ENCODE results near the gene SLC25A19.

SLC25A19 gene

GRCh38 chr17:75238020-75238580, 51.1 kb downstream of the SLC25A19 start:
- no peaks in the 10 kb centered on the region for H3K4me1 ChIP-seq (ENCODE audit: insufficient read depth, low read length)
- no peaks in the 10 kb centered on the region for H3K9me3 ChIP-seq (ENCODE audit: insufficient read depth, low read depth, low read length)
- H3K9ac ChIP-seq (ENCODE audit: low read depth, low read length), result no peak overlapping the region
- H3K27ac ChIP-seq (ENCODE audit: low read depth, low read length), result no peak overlapping the region
- peaks cover 82% of the 10 kb centered on the region for H3K36me3 ChIP-seq (ENCODE audit: insufficient read depth, low read length)
- no peaks in the 10 kb centered on the region for H3K27me3 ChIP-seq (ENCODE audit: insufficient read depth, low read length)
- no peak overlapping the region for H3K4me3 ChIP-seq (ENCODE audit: low read length)
- 92% methylated on average over 11 of the region's 11 CpGs for WGBS

- Histone ChIP-seq H3K27me3 (ENCODE audit: insufficient read depth, low read length) (no peaks in the 10 kb centered on the region), H3K36me3 (ENCODE audit: insufficient read depth, low read length) (peaks cover 82% of the 10 kb centered on the region), H3K9ac (ENCODE audit: low read depth, low read length) (no peak overlapping the region), H3K4me3 (ENCODE audit: low read length) (no peak overlapping the region), H3K4me1 (ENCODE audit: insufficient read depth, low read length) (no peaks in the 10 kb centered on the region), H3K9me3 (ENCODE audit: insufficient read depth, low read depth, low read length) (no peaks in the 10 kb centered on the region), H3K27ac (ENCODE audit: low read depth, low read length) (no peak overlapping the region)
- WGBS, result 96% methylated on average over 12 of the region's 12 CpGs
Observed at GRCh38 chr17:75237100-75238014, 51.9 kb downstream of the SLC25A19 start.

GRCh38 chr17:75232786-75233185, 56.4 kb downstream of the SLC25A19 start:
- Histone ChIP-seq H3K27me3 (ENCODE audit: insufficient read depth, low read length) (no peaks in the 10 kb centered on the region), H3K9ac (ENCODE audit: low read depth, low read length) (no peak overlapping the region), H3K4me3 (ENCODE audit: low read length) (no peak overlapping the region), H3K27ac (ENCODE audit: low read depth, low read length) (no peak overlapping the region), H3K9me3 (ENCODE audit: insufficient read depth, low read depth, low read length) (no peaks in the 10 kb centered on the region), H3K36me3 (ENCODE audit: insufficient read depth, low read length) (peaks cover 91% of the 10 kb centered on the region), H3K4me1 (ENCODE audit: insufficient read depth, low read length) (no peaks in the 10 kb centered on the region)
- WGBS, result 96% methylated on average over 13 of the region's 13 CpGs

- Histone ChIP-seq H3K27me3 (ENCODE audit: insufficient read depth, low read length) (no peaks in the 10 kb centered on the region), H3K4me1 (ENCODE audit: insufficient read depth, low read length) (no peaks in the 10 kb centered on the region), H3K27ac (ENCODE audit: low read depth, low read length) (no peak overlapping the region), H3K9ac (ENCODE audit: low read depth, low read length) (no peak overlapping the region), H3K9me3 (ENCODE audit: insufficient read depth, low read depth, low read length) (no peaks in the 10 kb centered on the region), H3K4me3 (ENCODE audit: low read length) (no peak overlapping the region), H3K36me3 (ENCODE audit: insufficient read depth, low read length) (peaks cover 90% of the 10 kb centered on the region)
- WGBS, result 94% methylated on average over 18 of the region's 18 CpGs
Observed at GRCh38 chr17:75231741-75232464, 57.3 kb downstream of the SLC25A19 start.

DNA sequence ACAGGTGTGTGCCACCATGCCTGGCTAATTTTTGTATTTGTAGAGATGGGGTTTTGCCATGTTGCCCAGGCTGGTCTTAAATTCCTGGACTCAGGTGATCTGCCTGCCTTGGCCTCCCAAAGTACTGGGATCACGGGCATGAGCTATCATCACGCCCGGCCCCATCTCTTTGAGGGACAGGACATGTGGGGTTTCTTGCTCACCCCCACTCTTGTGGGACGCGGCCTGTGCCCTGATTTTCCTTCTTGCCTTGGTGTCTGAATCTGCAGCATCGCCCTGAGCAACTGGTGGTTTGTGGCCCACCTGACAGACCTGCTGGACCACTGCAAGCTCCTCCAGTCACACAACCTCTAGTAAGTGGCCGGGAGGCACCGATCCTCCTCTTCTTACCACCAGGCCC, 58.2 kb downstream of the SLC25A19 start:
- Histone ChIP-seq H3K9ac (ENCODE audit: low read depth, low read length) (no peak overlapping the region), H3K4me1 (ENCODE audit: insufficient read depth, low read length) (no peaks in the 10 kb centered on the region), H3K9me3 (ENCODE audit: insufficient read depth, low read depth, low read length) (no peaks in the 10 kb centered on the region), H3K4me3 (ENCODE audit: low read length) (no peak overlapping the region), H3K27me3 (ENCODE audit: insufficient read depth, low read length) (no peaks in the 10 kb centered on the region), H3K36me3 (ENCODE audit: insufficient read depth, low read length) (peaks cover 90% of the 10 kb centered on the region), H3K27ac (ENCODE audit: low read depth, low read length) (no peak overlapping the region)
- 95% methylated on average over 8 of the region's 8 CpGs for WGBS

GRCh38 chr17:75228847-75229246, 60.4 kb downstream of the SLC25A19 start:
- WGBS, result 96% methylated on average over 4 of the region's 4 CpGs
- Histone ChIP-seq H3K4me3 (ENCODE audit: low read length) (no peak overlapping the region), H3K4me1 (ENCODE audit: insufficient read depth, low read length) (no peaks in the 10 kb centered on the region), H3K9me3 (ENCODE audit: insufficient read depth, low read depth, low read length) (no peaks in the 10 kb centered on the region), H3K9ac (ENCODE audit: low read depth, low read length) (no peak overlapping the region), H3K27ac (ENCODE audit: low read depth, low read length) (no peak overlapping the region), H3K27me3 (ENCODE audit: insufficient read depth, low read length) (no peaks in the 10 kb centered on the region), H3K36me3 (ENCODE audit: insufficient read depth, low read length) (peaks cover 89% of the 10 kb centered on the region)

- Histone ChIP-seq H3K27ac (ENCODE audit: low read depth, low read length) (no peak overlapping the region), H3K36me3 (ENCODE audit: insufficient read depth, low read length) (peaks cover 92% of the 10 kb centered on the region), H3K4me1 (ENCODE audit: insufficient read depth, low read length) (no peaks in the 10 kb centered on the region)
Observed at GRCh38 chr17:75228305-75228704, 60.9 kb downstream of the SLC25A19 start.

DNA sequence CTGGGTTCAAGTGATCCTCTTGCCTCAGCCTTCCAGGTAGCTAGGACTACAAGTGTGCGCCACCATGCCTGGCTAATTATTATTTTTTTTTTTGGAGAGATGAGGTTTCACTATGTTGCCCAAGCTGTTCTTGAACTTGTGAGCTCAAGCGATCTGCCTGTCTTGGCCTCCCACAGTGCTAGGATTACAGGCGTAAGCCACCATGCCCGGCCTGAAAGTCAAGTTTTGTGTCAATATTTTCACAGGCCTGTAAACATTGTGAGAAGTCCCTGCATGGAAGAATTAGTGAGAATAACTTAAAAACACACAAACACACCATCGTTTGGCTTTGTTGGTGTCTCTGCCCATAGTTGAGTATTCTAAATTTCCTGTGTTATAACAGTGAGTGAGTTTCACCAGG, 61.5 kb downstream of the SLC25A19 start:
- H3K4me3 ChIP-seq (ENCODE audit: low read length), result no peak overlapping the region
- H3K9me3 ChIP-seq (ENCODE audit: insufficient read depth, low read depth, low read length), result no peaks in the 10 kb centered on the region
- 94% methylated on average over 5 of the region's 5 CpGs for WGBS
- no peaks in the 10 kb centered on the region for H3K4me1 ChIP-seq (ENCODE audit: insufficient read depth, low read length)
- H3K27ac ChIP-seq (ENCODE audit: low read depth, low read length), result no peak overlapping the region
- no peak overlapping the region for H3K9ac ChIP-seq (ENCODE audit: low read depth, low read length)
- no peaks in the 10 kb centered on the region for H3K27me3 ChIP-seq (ENCODE audit: insufficient read depth, low read length)
- peaks cover 92% of the 10 kb centered on the region for H3K36me3 ChIP-seq (ENCODE audit: insufficient read depth, low read length)

More at GRCh38 chr17:75228305-75228704, 60.9 kb downstream of the SLC25A19 start:
- Histone ChIP-seq H3K4me3 (ENCODE audit: low read length) (no peak overlapping the region), H3K9me3 (ENCODE audit: insufficient read depth, low read depth, low read length) (no peaks in the 10 kb centered on the region), H3K27me3 (ENCODE audit: insufficient read depth, low read length) (no peaks in the 10 kb centered on the region), H3K9ac (ENCODE audit: low read depth, low read length) (no peak overlapping the region)
- 94% methylated on average over 2 of the region's 2 CpGs for WGBS

GRCh38 chr17:75225016-75225415, 64.2 kb downstream of the SLC25A19 start:
- WGBS, result 88% methylated on average over 14 of the region's 14 CpGs
- Histone ChIP-seq H3K4me1 (ENCODE audit: insufficient read depth, low read length) (no peaks in the 10 kb centered on the region), H3K9me3 (ENCODE audit: insufficient read depth, low read depth, low read length) (no peaks in the 10 kb centered on the region), H3K9ac (ENCODE audit: low read depth, low read length) (no peak overlapping the region), H3K36me3 (ENCODE audit: insufficient read depth, low read length) (peaks cover 82% of the 10 kb centered on the region), H3K27me3 (ENCODE audit: insufficient read depth, low read length) (no peaks in the 10 kb centered on the region), H3K27ac (ENCODE audit: low read depth, low read length) (no peak overlapping the region), H3K4me3 (ENCODE audit: low read length) (no peak overlapping the region)
